OCI-LY7 (cell line): Measurements from ENCODE around the gene ALPL.

Source experiments
- EZH2phosphoT487 ChIP-seq: fragments of 200-600 bp; sonication (generic); IDR thresholded peaks from 2 replicates; pipeline ENCODE4 v1.6.1; 2018; ENCODE audit warnings: low read depth, borderline replicate concordance, mild to moderate bottlenecking, mixed run types, antibody characterized with exemption, low read length, moderate library complexity, mixed read lengths
- TF ChIP-seq, protein P1 (sequence below): fragments of 200-600 bp; sonication (generic); conservative IDR thresholded peaks from 2 replicates; pipeline ENCODE4 v1.5.1; 2014; ENCODE audit warnings: mild to moderate bottlenecking, antibody characterized with exemption, low read length, moderate library complexity, mixed read lengths

- TF ChIP-seq, protein P1, sequence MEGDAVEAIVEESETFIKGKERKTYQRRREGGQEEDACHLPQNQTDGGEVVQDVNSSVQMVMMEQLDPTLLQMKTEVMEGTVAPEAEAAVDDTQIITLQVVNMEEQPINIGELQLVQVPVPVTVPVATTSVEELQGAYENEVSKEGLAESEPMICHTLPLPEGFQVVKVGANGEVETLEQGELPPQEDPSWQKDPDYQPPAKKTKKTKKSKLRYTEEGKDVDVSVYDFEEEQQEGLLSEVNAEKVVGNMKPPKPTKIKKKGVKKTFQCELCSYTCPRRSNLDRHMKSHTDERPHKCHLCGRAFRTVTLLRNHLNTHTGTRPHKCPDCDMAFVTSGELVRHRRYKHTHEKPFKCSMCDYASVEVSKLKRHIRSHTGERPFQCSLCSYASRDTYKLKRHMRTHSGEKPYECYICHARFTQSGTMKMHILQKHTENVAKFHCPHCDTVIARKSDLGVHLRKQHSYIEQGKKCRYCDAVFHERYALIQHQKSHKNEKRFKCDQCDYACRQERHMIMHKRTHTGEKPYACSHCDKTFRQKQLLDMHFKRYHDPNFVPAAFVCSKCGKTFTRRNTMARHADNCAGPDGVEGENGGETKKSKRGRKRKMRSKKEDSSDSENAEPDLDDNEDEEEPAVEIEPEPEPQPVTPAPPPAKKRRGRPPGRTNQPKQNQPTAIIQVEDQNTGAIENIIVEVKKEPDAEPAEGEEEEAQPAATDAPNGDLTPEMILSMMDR: no peak
- TF ChIP-seq EZH2phosphoT487: no peak
Observed at GRCh38 chr1:21532496-21532895, 23.3 kb downstream of the ALPL start.
